HG02943 (cell line): ENCODE data around the gene MATN1.

ENCODE experiments used
- ATAC-seq: cut with Tn5 transposase; IDR thresholded peaks from one replicate; pipeline ENCODE4 v1.9.1; 2021; ENCODE audit warnings: mild to moderate bottlenecking, low read depth, moderate library complexity; ENCODE audit not compliant: unreplicated experiment

Gene MATN1

DNA sequence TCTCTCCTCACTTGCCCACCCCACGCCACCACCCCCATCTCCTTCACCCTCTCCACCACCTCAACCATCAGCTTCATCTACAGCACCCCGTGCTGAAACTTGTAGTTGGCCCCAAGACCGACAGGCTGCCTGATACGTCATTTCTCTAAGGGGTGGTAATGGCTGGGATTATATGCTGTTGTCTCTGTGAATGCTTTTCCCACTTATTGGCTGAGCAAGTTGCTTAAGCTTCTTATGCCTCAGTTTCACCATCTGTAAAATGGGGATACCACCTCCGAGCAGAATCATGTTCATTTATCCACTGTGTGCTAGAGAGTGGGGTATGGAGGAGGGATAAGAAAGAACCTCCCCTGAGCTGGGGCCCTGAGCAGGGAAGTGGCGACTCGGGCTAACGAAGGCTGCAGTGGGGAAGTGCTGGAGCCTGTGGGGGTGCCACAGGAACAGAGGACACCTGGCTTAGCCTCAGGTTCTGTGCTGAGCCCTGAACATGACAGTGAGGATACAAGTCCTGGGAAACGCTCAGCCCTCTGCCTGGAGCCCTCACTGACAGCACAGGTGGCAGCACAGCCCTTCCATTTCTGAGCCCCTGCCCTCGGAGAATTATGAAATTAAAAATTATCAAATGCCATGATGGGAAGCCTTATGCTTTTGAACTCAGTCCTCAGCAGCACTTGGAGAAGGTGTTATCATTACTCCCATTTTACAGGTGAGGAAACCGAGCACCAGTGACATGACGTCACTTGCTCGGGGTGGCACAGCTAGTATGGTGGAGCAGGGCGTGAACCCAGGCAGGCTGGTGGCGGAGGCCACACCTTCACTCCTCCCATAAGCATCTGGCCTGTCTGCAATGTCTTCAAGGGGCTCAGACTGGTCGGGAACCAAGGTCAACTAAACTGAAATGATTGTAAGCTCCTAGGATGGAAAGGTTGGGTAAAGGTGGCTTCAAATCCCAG is 2.8 kb downstream of the MATN1 start:
- no peak for ATAC-seq

GRCh38 chr1:30719406-30720270 is 3.7 kb downstream of the MATN1 start:
- no peak for ATAC-seq

GRCh38 chr1:30718636-30719405 is 4.6 kb downstream of the MATN1 start:
- ATAC-seq: peak; percentile 52

- ATAC-seq: peak; percentile 75
These were observed 5.2 kb downstream of the MATN1 start for GRCh38 chr1:30718091-30718635.

GRCh38 chr1:30716646-30717045 is 6.7 kb downstream of the MATN1 start:
- no peak for ATAC-seq

- ATAC-seq: no peak
These were observed 7.5 kb downstream of the MATN1 start for GRCh38 chr1:30715886-30716285.

- no peak for ATAC-seq
These were observed 8.2 kb downstream of the MATN1 start for GRCh38 chr1:30715216-30715615.

DNA sequence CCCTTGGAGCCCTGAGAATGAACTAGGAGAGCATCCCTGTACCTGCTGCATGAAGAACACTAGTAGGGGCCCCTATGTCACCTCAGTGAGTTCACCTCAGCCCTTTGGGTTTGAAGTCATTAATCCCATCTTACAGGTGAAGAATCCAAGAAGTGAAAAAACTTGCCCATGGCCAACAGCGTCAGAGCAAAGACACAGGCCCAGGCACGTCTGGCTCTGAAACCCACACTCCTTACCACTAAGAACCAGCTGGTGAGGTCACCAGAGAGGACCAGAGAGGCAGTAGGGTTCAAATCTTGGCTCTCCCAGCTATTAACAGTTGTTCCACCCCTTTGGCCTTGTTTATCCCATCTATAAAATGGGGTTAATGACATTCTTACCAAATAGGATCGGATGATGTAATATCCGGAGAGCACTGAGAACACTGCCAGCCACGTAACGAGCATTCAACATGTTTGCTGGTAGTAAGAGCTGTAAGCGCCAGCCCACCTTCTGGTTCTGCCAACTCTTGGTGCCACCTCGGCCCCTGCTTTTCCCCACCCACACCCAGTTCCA is 8.8 kb downstream of the MATN1 start:
- ATAC-seq: no peak

DNA sequence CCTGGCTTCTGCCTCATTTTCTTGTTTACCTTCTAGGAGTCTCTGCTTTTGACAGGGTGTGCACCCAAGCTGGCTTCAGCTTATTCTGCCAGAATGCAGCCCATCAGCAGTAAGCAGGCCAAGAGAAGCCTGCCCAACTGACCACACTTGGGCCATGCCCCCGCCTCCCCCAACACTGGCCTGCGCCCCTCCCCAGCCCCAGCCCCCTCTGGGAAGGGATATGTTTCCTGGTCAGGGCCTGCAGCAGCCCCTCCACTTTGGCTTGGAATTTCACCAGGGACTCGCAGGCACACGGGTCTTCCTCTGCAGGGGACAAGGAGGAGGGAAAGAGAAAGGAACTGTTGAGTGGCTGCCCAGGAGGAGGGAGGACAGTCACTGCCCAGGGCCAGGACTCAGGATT is 9.4 kb downstream of the MATN1 start:
- no peak for ATAC-seq

DNA sequence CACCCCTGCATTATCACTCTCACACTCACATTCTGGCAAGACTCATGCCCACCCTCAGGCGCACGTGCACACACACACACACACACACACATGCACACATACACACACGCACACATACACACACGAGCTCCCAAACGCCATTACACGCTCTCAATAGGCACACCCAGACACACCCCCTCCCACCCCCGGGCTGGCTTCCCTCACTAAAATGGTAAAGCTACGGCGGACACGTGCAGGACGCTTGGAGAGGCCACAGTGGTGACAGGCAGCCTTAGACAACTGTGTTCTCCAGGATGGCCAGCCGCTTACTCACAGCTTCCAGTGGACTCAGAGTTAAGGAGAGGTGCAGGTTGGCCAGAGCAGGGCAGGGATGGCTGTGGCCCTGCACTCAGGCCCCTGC is 10.1 kb downstream of the MATN1 start:
- no peak for ATAC-seq

GRCh38 chr1:30712583-30712982 is 10.8 kb downstream of the MATN1 start:
- ATAC-seq: no peak

DNA sequence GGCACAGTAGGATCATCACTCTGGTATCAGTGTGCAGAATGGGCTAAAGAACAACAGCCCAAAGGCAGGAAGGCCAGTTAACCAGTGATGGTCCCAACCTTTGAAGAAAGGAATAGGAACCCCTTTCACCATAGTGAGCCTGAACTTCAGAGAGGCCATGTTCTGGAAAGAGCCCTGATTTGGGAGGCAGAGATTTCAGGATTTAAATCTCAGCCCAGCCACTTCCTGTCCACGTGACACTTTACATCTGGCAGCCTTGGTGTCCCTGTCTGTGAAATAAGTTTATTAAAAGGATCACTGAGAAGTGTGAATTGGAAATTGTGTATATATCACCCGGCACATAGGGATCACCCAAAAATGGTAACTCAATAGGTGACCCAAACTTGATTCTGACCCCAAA is 13.0 kb downstream of the MATN1 start:
- ATAC-seq: no peak

GRCh38 chr1:30708361-30708728 is 15.0 kb downstream of the MATN1 start:
- ATAC-seq: no peak

GRCh38 chr1:30707412-30708360 is 15.7 kb downstream of the MATN1 start:
- ATAC-seq: no peak

GRCh38 chr1:30706528-30706927 is 16.9 kb downstream of the MATN1 start:
- no peak for ATAC-seq

DNA sequence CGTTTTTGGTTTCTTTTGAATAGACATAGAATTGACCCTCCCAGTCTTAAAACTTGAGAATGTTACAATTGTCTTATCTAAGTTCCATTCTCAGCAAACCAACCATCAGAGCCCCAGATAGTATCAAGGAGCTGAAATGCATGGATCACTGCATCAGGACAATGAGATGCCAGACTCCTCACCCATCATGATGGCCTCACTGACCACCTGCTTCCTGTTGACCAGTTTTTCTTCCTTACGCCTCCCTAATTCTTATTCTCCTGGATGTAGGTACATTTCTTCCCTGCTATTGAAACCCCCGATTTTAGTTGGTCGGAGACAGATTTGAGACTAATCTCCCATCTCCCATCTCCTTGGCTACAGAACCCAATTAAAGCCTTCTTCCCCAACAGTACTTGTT is 17.7 kb downstream of the MATN1 start:
- ATAC-seq: no peak

DNA sequence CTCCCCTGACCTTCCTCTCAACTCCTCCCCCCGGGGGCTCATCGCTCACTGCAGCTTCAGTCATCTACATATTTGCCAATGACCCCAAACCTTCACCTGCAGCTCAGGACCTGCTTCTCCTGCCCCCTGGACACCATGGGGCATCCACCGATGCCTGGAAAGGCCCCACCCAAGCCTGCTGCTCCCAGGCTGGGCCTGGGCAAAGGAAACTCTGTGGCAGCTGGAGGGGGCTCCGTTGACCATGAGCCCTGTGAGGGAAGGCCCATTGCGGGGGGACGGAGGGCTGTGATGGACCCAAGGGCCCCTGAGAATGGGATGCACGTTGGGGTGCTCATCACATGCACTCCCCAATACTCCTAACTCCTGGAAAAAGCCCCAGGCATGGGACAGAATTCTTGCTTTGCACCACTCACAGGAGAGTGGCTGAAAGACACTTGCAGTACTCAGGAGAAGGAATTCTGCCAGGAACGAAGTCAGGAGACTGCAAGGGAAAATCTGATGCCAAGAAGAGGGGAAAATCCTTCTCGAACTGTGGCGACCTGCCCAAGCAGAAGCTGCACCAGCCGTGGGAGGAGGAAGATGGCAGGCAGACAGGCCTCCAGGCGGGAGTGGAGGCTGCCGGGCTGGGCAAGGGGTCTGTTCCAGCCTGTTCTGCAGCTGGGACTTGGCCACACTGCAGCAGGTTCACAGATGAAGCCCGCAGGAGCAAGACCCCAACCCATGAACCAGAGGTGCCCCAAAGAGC is 18.4 kb downstream of the MATN1 start:
- no peak for ATAC-seq

DNA sequence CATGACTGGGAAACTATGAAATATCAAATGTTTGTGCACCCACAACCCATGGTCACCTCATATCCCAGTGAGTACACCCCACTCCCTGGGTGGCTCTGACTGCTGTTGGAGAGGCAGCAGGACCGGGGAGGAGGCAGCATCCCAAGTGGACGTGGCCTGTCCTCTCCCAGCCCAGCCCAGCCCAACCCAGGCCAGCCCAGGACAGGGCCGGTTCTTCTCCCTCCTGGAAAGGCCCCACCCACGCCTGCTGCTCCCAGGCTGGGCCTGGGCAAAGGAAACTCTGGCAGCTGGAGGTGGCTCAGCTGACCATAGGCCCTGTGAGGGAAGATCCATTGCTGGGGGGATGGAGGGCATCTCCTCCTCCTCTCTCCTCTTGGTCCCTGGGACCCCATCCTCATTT is 19.1 kb downstream of the MATN1 start:
- no peak for ATAC-seq
